GM18907 (cell line): ENCODE results near the gene EPB42.
"Not testable (repeated sequence)": the region's sequence is repeated elsewhere in the genome, so short reads cannot be mapped to it uniquely, and the experiment has no call there.

Experiments used
- ATAC-seq: cut with Tn5 transposase; IDR thresholded peaks from one replicate; pipeline ENCODE4 v1.9.1; 2021; ENCODE audit warnings: mild to moderate bottlenecking, moderate library complexity; ENCODE audit not compliant: unreplicated experiment

Gene EPB42

DNA sequence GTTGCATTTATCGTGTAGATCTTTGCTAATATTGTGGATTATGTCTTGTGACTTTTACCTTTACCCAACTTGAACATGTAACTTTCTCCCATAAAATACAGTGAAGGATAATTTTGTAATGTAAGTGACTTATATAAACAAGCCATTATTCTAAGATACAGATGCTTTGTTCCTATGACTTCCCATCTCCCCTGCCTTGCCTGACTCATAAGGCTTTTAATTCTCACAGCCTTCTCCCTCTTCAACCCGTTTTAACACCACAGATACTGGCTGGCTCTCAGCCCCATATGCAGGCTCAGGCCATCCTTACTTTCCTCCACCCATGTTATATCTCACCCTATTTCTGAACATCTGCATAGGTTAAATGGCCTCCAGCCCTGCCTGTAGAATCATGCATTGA lies 31.5 kb downstream of the EPB42 start:
- ATAC-seq = no peak

DNA sequence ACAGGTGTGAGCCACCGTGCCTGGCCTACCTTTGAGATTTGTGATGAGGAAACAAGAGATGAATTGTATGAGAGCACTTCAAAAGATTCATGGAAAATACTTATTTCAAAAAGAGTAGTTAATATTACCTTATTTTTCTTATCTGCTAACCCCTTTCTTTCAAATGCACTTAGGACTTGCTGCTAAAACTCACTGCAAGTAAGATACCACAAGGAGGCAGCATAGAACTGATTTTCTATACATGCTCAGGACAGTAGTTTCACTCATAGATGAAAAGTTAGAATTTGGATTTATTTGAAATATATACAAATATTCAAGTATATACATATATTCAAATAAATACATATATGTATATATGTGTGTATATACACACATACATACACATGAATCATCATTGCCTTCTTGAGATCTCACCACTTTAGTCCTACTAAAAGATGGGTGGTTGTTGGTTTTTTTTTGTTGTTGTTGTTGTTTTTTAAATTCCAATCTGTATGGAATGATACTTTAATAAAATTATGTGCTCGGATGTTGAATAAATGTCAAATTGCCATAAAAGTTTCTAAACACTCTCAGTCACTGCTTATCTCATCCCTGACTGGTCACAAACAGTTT lies 33.2 kb downstream of the EPB42 start:
- ATAC-seq = no peak

DNA sequence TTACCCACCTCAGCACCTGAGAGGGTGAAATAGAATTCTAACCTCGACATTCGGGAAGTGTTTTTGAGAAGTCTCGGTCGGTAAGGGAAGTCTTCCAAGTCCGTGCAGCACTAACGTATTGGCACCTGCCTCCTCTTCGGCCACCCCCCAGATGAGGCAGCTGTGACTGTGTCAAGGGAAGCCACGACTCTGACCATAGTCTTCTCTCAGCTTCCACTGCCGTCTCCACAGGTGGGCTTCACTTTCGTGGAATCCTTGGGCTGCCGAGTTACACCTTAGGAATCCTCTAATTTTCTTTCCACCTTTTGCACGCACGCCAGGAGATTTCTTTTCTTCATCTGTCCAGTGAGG lies 34.8 kb downstream of the EPB42 start:
- ATAC-seq = peak; percentile 23

DNA sequence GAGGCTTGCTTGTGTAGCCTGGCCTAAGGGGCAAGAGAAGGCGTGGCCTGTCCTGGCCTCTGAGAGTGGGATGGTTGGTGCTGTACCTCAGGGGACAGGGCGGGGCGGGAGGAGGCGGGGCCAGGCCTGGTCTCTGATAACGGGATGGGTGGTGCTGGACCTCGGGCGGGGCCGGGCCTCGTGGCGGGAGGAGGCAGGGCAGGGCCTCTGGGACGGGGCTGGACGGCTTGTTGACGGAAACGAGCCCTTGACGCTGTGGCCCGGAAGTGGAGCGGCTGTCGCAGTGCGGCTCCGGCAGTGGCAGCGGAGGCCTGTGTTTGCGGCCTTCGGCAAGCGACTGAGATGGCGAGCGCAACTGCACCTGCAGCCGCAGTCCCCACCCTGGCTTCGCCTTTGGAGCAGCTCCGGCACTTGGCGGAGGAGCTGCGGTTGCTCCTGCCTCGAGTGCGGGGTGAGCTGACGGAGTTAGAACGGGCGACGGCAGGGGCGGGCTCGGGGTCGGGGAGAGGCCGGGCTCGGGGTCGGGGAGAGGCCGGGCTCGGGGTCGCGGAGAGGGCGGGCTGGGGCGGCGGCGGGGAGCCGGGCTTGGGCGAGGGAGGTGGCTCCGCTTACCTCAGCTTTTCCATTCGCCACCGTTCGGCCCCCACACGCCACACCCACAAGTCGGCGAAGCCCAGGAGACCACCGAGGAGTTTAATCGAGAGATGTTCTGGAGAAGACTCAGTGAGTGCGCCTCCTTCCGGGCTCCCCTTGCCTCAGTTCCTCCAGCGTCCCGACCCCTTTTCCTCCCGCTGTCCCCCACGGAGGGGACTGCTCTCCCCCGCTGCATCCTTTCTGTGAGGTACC lies 35.4 kb downstream of the EPB42 start, which contains the start of gene CCNDBP1:
TSS of gene CCNDBP1 (plus strand) at position 247 of the 846 bp plus-strand sequence. CDS start at position 343, 96 bp downstream.
- peak; percentile 90 for ATAC-seq

DNA sequence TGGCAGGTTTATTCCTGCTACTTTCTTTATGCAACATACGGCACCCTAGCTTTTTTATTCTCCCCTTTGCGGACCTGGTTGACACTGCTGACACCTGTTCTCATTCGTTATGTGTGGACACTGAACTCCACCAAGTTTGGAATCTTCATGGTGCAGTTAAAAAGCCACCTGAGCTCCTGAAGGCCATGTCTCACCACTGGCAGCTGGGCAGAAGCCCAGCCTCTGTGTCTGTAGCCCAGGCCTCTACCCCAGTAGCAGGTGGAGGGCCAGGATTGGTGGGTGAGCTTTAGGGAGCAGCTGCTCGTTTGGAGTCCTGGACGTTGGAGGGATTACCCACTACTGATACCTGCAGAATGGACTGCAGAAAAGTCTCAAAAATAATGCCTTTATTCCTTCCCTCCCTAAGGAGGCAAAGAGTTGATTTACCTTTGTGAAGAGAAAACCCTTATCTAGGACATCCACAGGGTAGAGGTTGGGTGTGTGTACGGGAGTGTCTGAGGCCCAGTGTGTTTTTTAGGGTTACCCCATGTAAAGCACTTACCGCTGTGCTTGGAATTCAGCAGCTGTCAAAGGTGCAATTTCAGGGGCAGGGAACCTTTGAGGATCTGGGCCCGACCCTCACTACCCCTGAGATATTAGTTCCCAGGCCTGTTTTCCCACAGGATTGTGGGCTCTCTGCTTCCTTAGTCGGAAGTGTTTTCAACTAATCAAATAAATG lies 36.3 kb downstream of the EPB42 start:
- ATAC-seq = peak; percentile 7

DNA sequence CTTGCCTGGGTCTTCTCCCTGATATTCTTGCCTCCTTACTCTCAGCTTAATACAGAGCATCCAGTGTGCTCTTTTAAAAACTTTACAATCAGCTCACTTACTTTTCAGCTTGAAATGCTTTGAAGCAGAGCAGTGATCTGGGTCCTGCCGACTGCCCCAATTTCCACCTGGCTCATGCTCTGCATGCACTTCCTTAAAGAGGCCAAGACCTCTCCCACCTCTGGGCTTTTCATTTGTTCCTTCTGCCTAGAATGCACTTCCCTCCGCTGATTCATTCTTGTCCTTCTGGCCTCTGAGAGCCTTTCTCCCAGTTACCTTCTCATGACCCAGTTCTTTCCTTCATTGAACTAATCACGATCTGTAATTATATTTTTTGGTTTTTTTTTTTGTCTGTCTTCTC lies 37.5 kb downstream of the EPB42 start:
- no peak for ATAC-seq

DNA sequence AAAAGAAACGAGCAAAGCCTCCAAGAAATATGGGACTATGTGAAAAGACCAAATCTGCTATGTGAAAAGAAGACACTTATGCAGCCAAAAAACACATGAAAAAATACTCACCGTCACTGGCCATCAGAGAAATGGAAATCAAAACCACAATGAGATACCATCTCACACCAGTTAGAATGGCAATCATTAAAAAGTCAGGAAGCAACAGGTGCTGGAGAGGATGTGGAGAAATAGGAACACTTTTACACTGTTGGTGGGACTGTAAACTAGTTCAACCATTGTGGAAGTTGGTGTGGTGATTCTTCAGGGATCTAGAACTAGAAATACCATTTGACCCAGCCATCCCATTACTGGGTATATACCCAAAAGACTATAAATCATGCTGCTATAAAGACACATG lies 43.7 kb downstream of the EPB42 start:
- ATAC-seq = not testable (repeated sequence)

DNA sequence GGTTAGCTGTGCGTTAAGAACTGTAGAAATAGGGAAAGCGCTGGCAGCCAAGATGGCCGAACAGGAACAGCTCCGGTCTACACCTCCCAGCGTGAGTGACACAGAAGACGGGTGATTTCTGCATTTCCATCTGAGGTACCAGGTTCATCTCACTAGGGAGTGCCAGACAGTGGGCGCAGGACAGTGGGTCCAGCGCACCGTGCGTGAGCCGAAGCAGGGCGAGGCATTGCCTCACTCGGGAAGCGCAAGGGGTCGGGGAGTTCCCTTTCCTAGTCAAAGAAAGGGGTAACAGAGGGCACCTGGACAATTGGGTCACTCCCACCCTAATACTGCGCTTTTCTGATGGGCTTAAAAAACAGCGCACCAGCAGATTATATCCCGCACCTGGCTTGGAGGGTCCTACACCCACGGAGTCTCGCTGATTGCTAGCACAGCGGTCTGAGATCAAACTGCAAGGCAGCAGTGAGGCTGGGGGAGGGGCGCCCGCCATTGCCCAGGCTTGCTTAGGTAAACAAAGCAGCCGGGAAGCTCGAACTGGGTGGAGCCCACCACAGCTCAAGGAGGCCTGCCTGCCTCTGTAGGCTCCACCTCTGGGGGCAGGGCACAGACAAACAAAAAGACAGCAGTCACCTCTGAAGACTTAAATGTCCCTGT lies 45.0 kb downstream of the EPB42 start:
- not testable (repeated sequence) for ATAC-seq

DNA sequence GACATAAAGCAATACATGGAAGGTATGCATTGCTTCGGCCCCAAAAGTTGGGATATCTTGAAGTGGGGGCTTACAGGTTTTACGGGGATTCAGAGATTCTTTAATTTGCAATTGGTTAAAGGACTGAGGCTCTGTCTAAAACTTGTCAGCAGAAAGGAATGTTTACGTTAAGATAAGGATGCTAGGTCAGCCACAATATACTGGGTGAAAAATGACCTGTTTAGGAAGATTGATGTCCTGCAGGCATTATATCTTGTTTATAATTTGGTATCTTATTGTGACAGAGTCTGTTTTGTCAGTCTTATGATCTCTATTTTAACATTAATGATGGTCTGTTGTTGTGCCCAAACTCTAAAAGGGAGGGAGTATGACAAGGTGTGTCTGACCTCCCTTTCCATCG lies 50.9 kb downstream of the EPB42 start:
- no peak for ATAC-seq

DNA sequence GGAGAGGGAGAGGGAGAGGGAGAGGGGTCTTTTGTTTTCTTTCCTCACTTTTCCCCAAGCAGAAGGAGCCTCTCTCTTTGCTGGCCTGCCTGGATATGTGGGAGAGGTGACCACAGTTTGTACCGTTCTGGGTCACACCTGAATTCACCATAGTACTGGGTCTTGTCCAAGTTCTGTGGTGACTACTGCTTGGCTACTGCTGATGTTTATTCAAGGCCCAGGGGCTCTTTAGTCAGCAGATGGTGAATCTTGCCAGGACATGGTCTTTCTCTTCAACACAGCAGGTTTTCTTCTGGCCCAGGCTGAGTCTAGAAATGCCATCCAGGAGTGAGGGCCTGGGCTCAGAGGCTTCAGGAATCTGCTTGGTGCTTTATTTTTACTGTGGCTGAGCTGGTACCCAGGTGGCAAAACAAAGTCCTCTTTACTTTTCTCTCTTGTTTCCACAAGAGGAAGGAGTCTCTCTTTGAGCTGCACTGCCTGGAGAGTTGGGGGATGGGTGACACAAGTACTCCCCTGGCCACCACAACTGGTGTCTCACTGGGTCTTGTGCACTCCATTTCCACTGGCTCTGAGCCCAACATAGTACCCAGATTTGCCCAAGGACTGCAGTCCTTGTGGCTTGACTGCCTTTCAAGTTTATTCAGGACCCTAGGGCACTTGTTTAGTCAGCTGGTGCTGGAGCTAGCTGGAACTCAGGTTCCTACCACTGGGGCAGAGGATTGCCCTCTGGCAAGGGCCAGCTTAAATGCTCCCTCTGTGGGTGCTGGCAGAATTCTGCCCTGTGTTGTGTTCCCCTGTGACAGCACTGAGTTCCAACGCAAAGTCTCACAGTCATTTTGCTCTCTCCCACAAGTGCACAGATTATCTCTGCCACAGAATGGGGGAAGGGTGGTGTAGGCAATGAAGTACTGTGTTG lies 52.4 kb downstream of the EPB42 start:
- no peak for ATAC-seq

DNA sequence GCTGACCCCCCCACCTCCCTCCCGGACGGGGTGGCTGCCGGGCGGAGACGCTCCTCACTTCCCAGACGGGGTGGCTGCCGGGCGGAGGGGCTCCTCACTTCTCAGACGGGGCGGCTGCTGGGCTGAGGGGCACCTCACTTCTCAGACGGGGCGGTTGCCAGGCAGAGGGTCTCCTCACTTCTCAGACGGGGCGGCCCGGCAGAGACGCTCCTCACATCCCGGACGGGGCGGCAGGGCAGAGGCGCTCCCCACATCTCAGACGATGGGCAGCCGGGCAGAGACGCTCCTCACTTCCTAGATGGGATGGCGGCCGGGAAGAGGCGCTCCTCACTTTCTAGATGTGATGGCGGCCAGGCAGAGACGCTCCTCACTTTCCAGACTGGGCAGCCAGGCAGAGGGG lies 53.6 kb downstream of the EPB42 start:
- not testable (repeated sequence) for ATAC-seq

DNA sequence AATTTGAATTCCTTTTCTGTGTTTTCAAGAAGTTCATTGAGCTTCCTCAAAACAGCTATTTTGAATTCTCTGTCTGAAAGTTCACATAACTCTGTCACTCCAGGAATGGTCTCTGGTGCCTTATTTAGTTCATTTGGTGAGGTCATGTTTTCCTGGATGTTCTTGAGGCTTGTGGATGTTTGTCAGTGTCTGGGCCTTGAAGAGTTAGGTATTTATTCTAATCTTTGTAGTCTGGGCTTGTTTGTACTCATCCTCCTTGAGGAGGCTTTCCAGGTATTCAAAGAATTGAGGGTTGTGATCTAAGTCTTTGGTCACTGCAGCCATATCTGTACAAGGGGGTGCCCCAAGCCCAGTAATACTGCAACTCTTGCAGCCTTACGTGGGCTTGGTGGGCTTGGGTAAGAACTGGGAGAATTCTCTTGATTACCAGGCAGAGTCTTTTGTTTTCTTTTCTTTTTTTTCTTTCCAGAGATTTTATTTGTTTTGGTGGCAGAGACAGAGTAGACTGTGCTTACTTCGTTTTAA lies 55.0 kb downstream of the EPB42 start:
- no peak for ATAC-seq

DNA sequence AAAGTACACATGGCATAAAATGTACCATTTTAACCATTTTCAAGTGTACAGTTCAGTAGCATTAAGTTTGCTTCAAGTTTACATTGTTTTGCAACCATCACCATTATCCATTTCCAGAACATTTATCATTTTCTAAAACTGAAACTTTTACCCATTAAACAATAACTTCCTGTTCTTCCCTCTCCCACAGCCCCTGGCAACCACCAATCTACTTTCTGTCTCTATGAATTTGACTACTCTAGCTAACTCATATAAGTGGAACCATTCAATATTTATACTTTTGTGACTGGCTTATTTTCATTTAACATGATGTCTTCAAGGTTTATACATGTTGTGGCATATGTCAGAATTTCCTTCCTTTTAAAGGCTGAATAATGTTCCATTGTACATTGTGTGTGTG lies 67.5 kb downstream of the EPB42 start:
- ATAC-seq = no peak

DNA sequence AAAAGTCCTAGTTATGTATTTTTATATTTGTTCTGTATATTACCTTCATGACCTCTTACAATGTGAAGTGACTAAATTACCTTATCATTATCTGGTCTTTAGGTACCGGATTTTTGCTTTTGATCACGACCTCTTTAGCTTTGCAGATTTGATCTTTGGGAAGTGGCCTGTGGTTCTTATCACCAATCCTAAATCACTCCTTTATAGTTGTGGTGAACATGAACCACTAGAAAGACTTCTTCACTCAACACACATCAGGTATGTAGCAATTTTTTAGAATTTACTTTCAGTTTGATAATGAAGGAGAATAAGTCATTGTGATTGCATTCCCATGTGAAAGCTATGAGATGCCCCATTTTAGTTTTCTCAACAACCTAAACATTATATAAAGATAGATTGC lies 69.1 kb downstream of the EPB42 start:
- ATAC-seq = no peak

DNA sequence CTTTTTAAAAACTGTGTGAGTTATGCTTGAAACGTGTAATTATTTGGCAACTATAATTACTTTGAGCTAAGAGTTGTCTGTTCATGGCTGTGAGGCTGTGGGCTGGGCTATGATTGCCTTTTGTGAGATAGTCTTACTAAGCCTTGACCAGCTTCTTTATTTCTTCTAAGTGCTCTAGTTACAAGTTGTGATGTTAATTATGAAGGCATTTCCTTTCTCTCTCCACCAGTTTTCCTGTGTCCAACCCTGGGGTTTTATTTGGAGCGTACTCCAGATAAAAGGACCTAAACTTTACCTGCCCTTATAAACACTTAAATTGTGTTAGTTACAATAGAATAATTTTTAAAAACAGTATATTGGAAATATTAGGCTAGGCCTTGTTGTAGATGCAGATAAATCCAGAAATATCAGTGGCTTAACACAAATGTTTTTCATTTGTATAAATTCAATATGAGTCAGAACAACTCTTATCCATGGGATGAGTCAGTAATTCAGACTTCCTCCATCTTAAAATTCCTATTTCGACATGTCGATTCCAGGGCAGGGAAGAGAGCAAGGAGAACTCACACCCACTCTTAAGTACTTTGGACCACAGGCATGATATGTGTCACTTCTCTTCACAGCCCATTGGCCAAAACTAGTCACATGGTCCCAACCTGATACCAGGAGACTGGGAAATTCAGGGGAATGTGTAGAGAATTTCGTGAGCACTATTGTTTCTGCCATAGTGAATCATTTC lies 70.5 kb downstream of the EPB42 start:
- ATAC-seq = no peak
